Stomach smooth muscle (tissue), 2 donors: ENCODE results near the gene RAD9B.
"Not testable (repeated sequence)": the region's sequence is repeated elsewhere in the genome, so short reads cannot be mapped to it uniquely, and the experiment has no call there.

Experiments
- H3K27ac ChIP-seq: one replicate; pipeline ENCODE4 v1.7.0; 2013; ENCODE audit warnings: mild to moderate bottlenecking, low read length, inconsistent platforms
- H3K27me3 ChIP-seq, 2 donors: one replicate each; pipeline ENCODE4 v1.7.0; 2013; ENCODE audit warnings: low read length in 2 of 2; ENCODE audit not compliant: insufficient read depth in 2 of 2, control insufficient read depth in 1 of 2
- H3K36me3 ChIP-seq, 2 donors: one replicate each; pipeline ENCODE4 v1.7.0; 2013; ENCODE audit warnings: low read length in 2 of 2; ENCODE audit not compliant: control insufficient read depth in 2 of 2, insufficient read depth in 2 of 2
- H3K4me1 ChIP-seq: one replicate; pipeline ENCODE4 v1.7.0; 2013; ENCODE audit warnings: low read length; ENCODE audit not compliant: control insufficient read depth, insufficient read depth
- H3K4me3 ChIP-seq, 2 donors: one replicate each; pipeline ENCODE4 v1.7.0; 2013; ENCODE audit warnings: low read length in 2 of 2
- H3K9ac ChIP-seq, 2 donors: one replicate each; pipeline ENCODE4 v1.7.0; 2013; ENCODE audit warnings: low read length in 2 of 2, mild to moderate bottlenecking in 1 of 2
- H3K9me3 ChIP-seq, 2 donors: one replicate each; pipeline ENCODE4 v1.7.0; 2013; ENCODE audit warnings: low read length in 2 of 2; ENCODE audit not compliant: control insufficient read depth in 2 of 2
- donor health status: healthy.
- donor health status: Pancreatic carcinoma.

Gene RAD9B

DNA sequence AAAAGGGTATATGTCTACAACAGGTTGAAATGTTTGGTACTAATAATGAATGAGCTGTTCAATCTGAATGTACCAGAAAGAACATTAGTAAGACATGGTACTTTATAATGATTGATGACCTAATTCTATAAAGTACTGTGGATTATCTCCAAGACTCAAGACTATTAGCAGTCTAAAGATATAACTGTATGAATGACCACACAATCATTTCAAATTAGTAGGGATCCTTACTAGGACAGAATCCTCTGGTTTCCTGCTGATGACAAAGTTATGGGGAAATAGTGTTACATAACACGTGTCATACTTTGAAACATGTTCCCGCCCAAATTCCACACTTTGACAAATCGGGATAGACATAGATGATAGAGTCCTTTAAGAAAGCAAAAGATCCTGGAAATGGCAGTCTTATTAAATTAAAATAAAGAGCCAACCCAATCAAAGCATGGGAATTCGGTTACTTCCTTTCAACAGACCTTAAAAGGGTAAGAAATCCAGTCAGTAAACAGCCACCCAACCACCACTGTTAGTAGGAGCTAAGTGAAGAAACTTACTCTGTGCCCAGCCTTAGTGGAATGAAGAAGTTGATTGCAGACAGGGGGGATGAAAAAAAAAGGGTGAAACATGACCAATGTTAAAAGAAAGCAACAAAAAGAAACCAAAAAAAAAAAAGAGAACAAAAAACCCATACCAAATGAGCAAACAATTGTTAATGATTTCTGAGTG is 3.0 kb upstream of the RAD9B start:
- Histone ChIP-seq H3K27me3 (no peaks in the 10 kb centered on the region), H3K4me1 (peaks cover 19% of the 10 kb centered on the region), H3K9me3 (no peaks in the 10 kb centered on the region), H3K36me3 (peaks cover 5 to 12% of the 10 kb centered on the region in 2 donors), H3K27ac (peak overlapping the region; percentile 1), H3K9ac (no peak overlapping the region), H3K4me3 (no peak overlapping the region)

DNA sequence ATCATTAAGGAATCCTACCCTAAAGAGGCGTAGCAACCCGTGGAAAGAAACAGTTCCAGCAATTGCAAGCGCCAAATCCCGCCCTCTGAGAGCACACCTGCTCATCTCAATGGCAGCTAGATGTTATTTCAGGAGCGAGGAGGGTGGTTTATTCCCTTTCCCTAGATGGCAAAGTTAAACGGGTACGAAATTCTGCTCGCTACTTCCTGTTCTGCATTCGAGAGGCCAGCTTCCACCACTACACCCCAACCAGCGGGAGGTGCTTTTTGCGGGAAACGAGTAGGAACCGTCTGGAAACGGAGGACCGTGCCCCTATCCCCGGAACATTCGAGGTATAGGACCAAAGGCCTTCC is 756 bp upstream of the RAD9B start:
- H3K4me1 ChIP-seq = peaks cover 19% of the 10 kb centered on the region
- no peaks in the 10 kb centered on the region for H3K36me3 ChIP-seq
- peak overlapping the region; percentile 85 to 96 for H3K4me3 ChIP-seq
- peak overlapping the region; percentile 96 to 98 for H3K9ac ChIP-seq
- peak overlapping the region; percentile 78 for H3K27ac ChIP-seq
- H3K27me3 ChIP-seq = no peaks in the 10 kb centered on the region
- H3K9me3 ChIP-seq = no peaks in the 10 kb centered on the region

DNA sequence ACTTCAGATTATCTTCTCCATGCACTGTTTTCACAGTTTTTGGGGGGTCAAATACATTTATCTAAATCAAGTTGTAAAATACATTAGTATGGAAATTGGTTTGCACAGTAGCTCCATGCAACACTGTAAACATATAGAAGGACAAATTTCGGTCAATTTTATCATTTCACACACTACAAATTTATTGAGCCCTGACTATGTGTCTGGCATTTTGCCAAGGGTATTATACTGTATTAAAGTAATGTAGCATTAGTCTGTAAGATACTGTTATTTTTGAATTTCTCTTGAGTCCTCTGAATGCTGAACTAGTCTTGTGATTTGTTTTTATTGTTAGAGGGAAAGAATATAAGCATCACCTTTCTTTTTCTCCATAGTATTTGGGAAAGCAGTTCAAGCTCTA is 1.3 kb downstream of the RAD9B start:
- Histone ChIP-seq H3K4me1 (peaks cover 19% of the 10 kb centered on the region), H3K9ac (no peak overlapping the region), H3K9me3 (no peaks in the 10 kb centered on the region)

DNA sequence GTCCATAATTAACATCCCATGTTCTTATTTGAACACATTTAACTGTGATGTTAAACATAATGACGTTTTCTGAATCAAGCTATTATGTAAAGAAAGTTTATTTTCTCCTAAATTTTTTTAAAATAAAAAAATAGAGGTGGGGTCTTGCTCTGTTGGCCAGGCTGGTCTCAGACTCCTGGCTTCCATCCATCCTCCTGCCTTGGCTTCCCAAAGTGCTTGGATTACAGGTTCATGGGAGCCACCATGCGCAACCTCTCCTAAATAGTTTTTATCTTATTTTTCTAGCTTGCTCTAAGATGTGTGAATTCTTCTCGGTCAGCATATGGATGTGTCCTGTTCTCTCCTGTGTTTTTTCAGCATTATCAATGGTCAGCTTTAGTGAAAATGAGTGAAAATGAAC is 3.2 kb downstream of the RAD9B start:
- H3K9ac ChIP-seq = no peak overlapping the region

More for the DNA sequence above, 1.3 kb downstream of the RAD9B start:
- Histone ChIP-seq H3K4me3 (no peak overlapping the region), H3K27ac (no peak overlapping the region), H3K36me3 (no peaks in the 10 kb centered on the region), H3K27me3 (no peaks in the 10 kb centered on the region)

DNA sequence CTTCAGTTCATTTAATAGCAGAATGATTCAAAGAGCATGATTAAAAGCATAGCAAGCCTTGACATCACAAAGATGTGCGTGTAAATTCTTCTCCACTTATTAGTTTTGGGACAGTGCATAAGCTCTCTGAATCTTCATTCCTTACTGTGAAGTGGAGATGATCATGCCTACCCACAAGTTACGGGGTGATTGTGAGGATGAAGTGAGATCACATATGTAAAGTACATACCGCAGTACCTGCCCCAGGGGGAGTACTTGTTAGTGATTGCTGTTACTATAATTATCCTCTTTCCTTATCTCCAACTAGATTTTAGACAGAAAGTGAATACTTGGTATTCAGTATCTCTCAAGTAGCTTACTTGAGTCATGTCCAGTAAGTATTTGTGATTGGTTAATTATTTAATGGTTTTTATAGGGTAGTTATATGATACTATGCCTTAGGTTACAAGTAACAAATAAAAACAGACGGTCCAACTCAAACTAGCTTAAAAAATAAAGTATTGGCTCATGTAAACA is 6.0 kb downstream of the RAD9B start:
- no peak overlapping the region for H3K27ac ChIP-seq
- no peaks in the 10 kb centered on the region for H3K4me1 ChIP-seq
- no peaks in the 10 kb centered on the region for H3K27me3 ChIP-seq
- H3K9me3 ChIP-seq = no peaks in the 10 kb centered on the region
- no peak overlapping the region for H3K4me3 ChIP-seq
- H3K9ac ChIP-seq = no peak overlapping the region
- no peaks in the 10 kb centered on the region for H3K36me3 ChIP-seq

More for the DNA sequence above, 3.2 kb downstream of the RAD9B start:
- Histone ChIP-seq H3K9me3 (no peaks in the 10 kb centered on the region), H3K4me1 (peaks cover 14% of the 10 kb centered on the region), H3K27me3 (no peaks in the 10 kb centered on the region), H3K36me3 (no peaks in the 10 kb centered on the region), H3K4me3 (no peak overlapping the region), H3K27ac (no peak overlapping the region)

DNA sequence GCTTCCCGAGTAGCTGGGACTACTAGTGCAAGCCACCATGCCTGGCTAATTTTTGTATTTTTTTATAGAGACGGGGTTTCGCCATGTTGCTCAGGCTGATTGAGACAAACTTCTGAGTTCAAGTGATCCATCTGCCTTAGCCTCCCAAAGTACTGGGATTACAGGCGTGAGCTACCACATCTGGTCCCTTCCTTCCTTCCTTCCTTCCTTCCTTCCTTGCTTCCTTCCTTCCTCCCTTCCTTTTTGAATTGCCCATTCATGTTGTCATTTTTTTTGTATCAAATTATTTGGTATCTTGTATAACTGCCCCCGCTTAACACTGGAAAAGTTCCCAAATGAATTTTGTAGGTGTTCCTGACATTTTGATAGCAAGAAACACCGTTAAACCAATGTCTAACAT is 11.7 kb downstream of the RAD9B start:
- H3K9ac ChIP-seq = no peak overlapping the region

DNA sequence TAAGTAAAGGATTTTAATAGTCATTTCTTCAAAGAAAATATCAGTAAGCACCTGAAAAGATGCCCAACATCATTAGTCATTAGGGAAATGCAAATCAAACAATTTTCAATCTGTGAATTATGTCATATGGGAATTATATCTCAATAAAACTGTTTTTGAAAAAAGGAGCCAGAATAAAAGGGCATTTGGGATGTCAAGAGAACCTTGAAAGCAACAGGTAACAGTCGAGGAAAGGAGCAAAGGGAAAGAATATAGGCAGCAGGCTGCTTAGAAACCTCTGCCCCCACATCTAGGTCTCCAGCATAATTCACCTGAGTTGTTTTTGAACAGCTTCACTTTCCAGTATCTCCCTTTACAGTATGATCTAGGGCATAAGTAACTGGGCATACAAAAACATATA is 12.2 kb downstream of the RAD9B start:
- Histone ChIP-seq H3K27me3 (no peaks in the 10 kb centered on the region), H3K9ac (no peak overlapping the region), H3K4me3 (no peak overlapping the region), H3K9me3 (no peaks in the 10 kb centered on the region), H3K4me1 (no peaks in the 10 kb centered on the region), H3K27ac (no peak overlapping the region), H3K36me3 (no peaks in the 10 kb centered on the region)

More for the DNA sequence above, 11.7 kb downstream of the RAD9B start:
- Histone ChIP-seq H3K4me1 (no peaks in the 10 kb centered on the region), H3K4me3 (no peak overlapping the region), H3K9me3 (no peaks in the 10 kb centered on the region), H3K27me3 (no peaks in the 10 kb centered on the region), H3K27ac (no peak overlapping the region), H3K36me3 (no peaks in the 10 kb centered on the region)

DNA sequence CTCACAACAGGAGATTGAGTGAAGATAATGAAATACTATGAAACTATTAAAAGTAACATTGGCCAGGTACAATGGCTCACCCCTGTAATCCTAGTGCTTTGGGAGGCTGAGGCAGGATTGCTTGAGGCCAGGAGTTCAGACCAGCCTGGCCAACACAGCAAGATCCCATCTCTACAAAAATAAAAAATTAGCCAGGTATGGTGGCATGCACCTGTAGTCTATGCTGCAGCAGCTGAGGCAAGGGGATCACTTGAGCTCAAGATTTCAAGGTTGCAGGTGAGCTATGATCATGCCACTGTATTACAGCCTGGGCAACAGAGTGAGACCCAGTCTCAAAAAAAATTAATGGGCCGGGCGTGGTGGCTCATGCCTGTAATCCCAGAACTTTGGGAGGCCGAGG is 14.9 kb downstream of the RAD9B start:
- no peaks in the 10 kb centered on the region for H3K27me3 ChIP-seq
- H3K27ac ChIP-seq = no peak overlapping the region
- no peaks in the 10 kb centered on the region for H3K4me1 ChIP-seq
- no peaks in the 10 kb centered on the region for H3K36me3 ChIP-seq
- no peak overlapping the region for H3K4me3 ChIP-seq
- H3K9me3 ChIP-seq = no peaks in the 10 kb centered on the region
- no peak overlapping the region for H3K9ac ChIP-seq

DNA sequence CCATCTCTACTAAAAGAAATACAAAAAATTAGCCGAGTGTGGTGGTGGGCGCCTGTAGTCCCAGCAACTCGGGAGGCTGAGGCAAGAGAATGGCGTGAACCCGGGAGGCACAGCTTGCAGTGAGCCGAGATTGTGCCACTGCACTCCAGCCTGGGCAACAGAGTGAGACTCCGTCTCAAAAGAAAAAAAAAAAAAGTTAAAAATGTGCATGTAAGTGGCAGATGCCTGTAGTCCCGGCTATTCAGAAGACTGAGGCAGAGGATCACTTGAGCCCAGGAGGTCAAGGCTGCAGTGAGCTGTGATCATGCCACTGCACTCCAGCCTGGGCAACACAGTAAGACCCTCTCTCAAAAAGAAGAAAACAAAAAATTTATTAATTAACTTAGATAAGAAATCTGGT is 15.9 kb downstream of the RAD9B start:
- H3K36me3 ChIP-seq, H3K27ac ChIP-seq, H3K9ac ChIP-seq, H3K27me3 ChIP-seq, H3K4me3 ChIP-seq, H3K4me1 ChIP-seq, H3K9me3 ChIP-seq: not testable (repeated sequence)

DNA sequence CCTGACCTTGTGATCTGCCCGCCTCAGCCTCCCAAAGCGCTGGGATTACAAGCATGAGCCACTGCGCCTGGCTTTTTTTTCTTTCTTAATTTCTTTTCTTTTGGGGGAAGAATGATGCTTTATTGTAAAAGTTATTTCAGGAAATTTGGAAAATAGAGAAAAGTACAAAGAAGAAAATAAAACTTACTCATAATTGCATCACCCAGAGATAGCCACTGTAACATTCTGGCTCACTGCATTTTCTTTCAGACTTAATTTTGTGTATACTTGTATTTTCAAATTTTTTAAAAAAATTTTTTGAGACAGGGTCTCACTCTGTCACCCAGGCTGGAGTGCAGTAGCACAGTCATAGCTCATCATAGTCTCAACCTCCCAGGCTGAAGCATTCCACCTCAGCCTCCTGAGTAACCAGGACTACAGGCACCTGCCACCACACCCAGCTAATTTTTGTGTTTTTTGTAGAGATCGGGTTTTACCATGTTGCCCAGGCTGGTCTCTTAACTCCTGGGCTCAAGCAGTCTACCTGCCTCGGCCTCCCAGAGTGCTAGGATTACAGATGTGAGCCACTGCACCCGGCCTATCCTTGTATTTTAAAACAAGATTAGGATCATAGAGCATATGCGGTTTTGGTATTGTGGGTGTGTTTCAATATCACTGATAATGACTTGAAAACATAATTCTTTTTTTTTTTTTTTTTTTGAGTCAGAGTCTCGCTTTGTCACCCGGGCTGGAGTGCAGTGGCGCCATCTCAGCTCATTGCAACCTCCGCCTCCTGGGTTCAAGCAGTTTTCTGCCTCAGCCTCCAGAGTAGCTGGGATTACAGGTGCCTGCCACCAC is 19.0 kb downstream of the RAD9B start:
- not testable (repeated sequence) for H3K36me3 ChIP-seq, H3K4me1 ChIP-seq, H3K9ac ChIP-seq, H3K27me3 ChIP-seq, H3K27ac ChIP-seq, H3K9me3 ChIP-seq, H3K4me3 ChIP-seq
